PC-3 (cell line): Measurements from ENCODE around the gene GUCA2A.

Source experiments
- CTCF ChIP-seq: fragments of 300-600 bp; sonication (generic); conservative IDR thresholded peaks from 2 replicates; pipeline ENCODE4 v1.5.1; 2017; ENCODE audit warnings: antibody characterized with exemption, low read depth, mild to moderate bottlenecking, low read length
- EZH2 ChIP-seq: fragments of 300-600 bp; sonication (generic); IDR thresholded peaks from one replicate; pipeline ENCODE4 v1.6.1; 2017; ENCODE audit warnings: antibody characterized with exemption, mild to moderate bottlenecking, low read length; ENCODE audit not compliant: unreplicated experiment
- EZH2phosphoT487 ChIP-seq: fragments of 300-600 bp; sonication (generic); IDR thresholded peaks from 2 replicates; pipeline ENCODE4 v1.6.1; 2018; ENCODE audit warnings: mild to moderate bottlenecking, antibody characterized with exemption, low read length, borderline replicate concordance

- TF ChIP-seq CTCF (no peak), EZH2 (no peak), EZH2phosphoT487 (no peak)
These were observed 6.5 kb upstream of the GUCA2A start for GRCh38 chr1:42170779-42171621.
